Measurements from ENCODE around the gene SOX6.

Gene SOX6

GRCh38 chr11:16002942-16003341 lies 353.4 kb downstream of the SOX6 start:
- no peaks in the 10 kb centered on the region for H3K9me3 ChIP-seq (ENCODE audit: control insufficient read depth, insufficient read depth, low read length)
- H3K4me1 ChIP-seq (ENCODE audit: control insufficient read depth, low read length) = no peaks in the 10 kb centered on the region
- H3K4me2 ChIP-seq (ENCODE audit: low read length) = no peak overlapping the region
- no peak overlapping the region for H3K27ac ChIP-seq (ENCODE audit: low read depth, low read length)
- TF ChIP-seq EZH2phosphoT487 (IDR thresholded peaks at IDR 0.05; ENCODE audit: borderline replicate concordance, low read length) (no peak), CTCF (IDR thresholded peaks at IDR 0.05; ENCODE audit: low read depth, low read length, poor library complexity, severe bottlenecking) (no peak)
- no peaks in the 10 kb centered on the region for H3K79me2 ChIP-seq (ENCODE audit: control insufficient read depth, low read length)
- no peaks in the 10 kb centered on the region for H3K36me3 ChIP-seq (ENCODE audit: control insufficient read depth, low read length)
- H3K9me2 ChIP-seq (replicated peaks; ENCODE audit: control insufficient read depth, low read length) = no peaks in the 10 kb centered on the region
- H3K27me3 ChIP-seq (ENCODE audit: control insufficient read depth, low read length) = no peaks in the 10 kb centered on the region
- no peak overlapping the region for H3K4me3 ChIP-seq (ENCODE audit: low read length)
- H3F3A ChIP-seq (ENCODE audit: control insufficient read depth, insufficient read depth) = no peaks in the 10 kb centered on the region
- H4K20me1 ChIP-seq (ENCODE audit: control insufficient read depth, insufficient read depth, low read depth, low read length) = no peaks in the 10 kb centered on the region

GRCh38 chr11:16001899-16002426 lies 354.4 kb downstream of the SOX6 start:
- no peak overlapping the region for H3K27ac ChIP-seq (ENCODE audit: low read depth, low read length)
- H3F3A ChIP-seq (ENCODE audit: control insufficient read depth, insufficient read depth) = no peaks in the 10 kb centered on the region
- no peaks in the 10 kb centered on the region for H3K79me2 ChIP-seq (ENCODE audit: control insufficient read depth, low read length)
- no peaks in the 10 kb centered on the region for H3K4me1 ChIP-seq (ENCODE audit: control insufficient read depth, low read length)
- H3K4me2 ChIP-seq (ENCODE audit: low read length) = no peak overlapping the region
- no peaks in the 10 kb centered on the region for H4K20me1 ChIP-seq (ENCODE audit: control insufficient read depth, insufficient read depth, low read depth, low read length)
- H3K9me2 ChIP-seq (replicated peaks; ENCODE audit: control insufficient read depth, low read length) = no peaks in the 10 kb centered on the region
- no peaks in the 10 kb centered on the region for H3K36me3 ChIP-seq (ENCODE audit: control insufficient read depth, low read length)
- no peaks in the 10 kb centered on the region for H3K27me3 ChIP-seq (ENCODE audit: control insufficient read depth, low read length)
- TF ChIP-seq CTCF (IDR thresholded peaks at IDR 0.05; ENCODE audit: low read depth, low read length, poor library complexity, severe bottlenecking) = no peak
- no peak for TF ChIP-seq EZH2phosphoT487 (IDR thresholded peaks at IDR 0.05; ENCODE audit: borderline replicate concordance, low read length)
- no peak overlapping the region for H3K4me3 ChIP-seq (ENCODE audit: low read length)
- no peaks in the 10 kb centered on the region for H3K9me3 ChIP-seq (ENCODE audit: control insufficient read depth, insufficient read depth, low read length)

- H3K27ac ChIP-seq (ENCODE audit: low read depth, low read length) = no peak overlapping the region
- H3K9me2 ChIP-seq (replicated peaks; ENCODE audit: control insufficient read depth, low read length) = no peaks in the 10 kb centered on the region
- H3F3A ChIP-seq (ENCODE audit: control insufficient read depth, insufficient read depth) = no peaks in the 10 kb centered on the region
- H3K27me3 ChIP-seq (ENCODE audit: control insufficient read depth, low read length) = no peaks in the 10 kb centered on the region
- no peak overlapping the region for H3K4me3 ChIP-seq (ENCODE audit: low read length)
- no peak for TF ChIP-seq EZH2phosphoT487 (IDR thresholded peaks at IDR 0.05; ENCODE audit: borderline replicate concordance, low read length)
- TF ChIP-seq CTCF (IDR thresholded peaks at IDR 0.05; ENCODE audit: low read depth, low read length, poor library complexity, severe bottlenecking) = no peak
- H3K9me3 ChIP-seq (ENCODE audit: control insufficient read depth, insufficient read depth, low read length) = no peaks in the 10 kb centered on the region
- H3K4me2 ChIP-seq (ENCODE audit: low read length) = no peak overlapping the region
- H3K36me3 ChIP-seq (ENCODE audit: control insufficient read depth, low read length) = no peaks in the 10 kb centered on the region
- no peaks in the 10 kb centered on the region for H4K20me1 ChIP-seq (ENCODE audit: control insufficient read depth, insufficient read depth, low read depth, low read length)
- H3K4me1 ChIP-seq (ENCODE audit: control insufficient read depth, low read length) = no peaks in the 10 kb centered on the region
- no peaks in the 10 kb centered on the region for H3K79me2 ChIP-seq (ENCODE audit: control insufficient read depth, low read length)
These were observed 355.2 kb downstream of the SOX6 start for GRCh38 chr11:16001044-16001568.
